Measurements from ENCODE around the gene KEL.
"Not testable (repeated sequence)": the region's sequence is repeated elsewhere in the genome, so short reads cannot be mapped to it uniquely, and the experiment has no call there.

Gene KEL

GRCh38 chr7:142961973-142962926, at the start of gene KEL:
Gene KEL, minus strand, starts transcription at chr7:142962363. Its CDS starts 157 bp downstream, at chr7:142962206.
- DNase-seq: no peak

GRCh38 chr7:143008007-143008901, 46.1 kb upstream of the KEL start:
- peak; percentile 55 for DNase-seq

- DNase-seq: no peak
These were observed 43.6 kb upstream of the KEL start for GRCh38 chr7:143005632-143006260.

GRCh38 chr7:143003393-143004051, 41.4 kb upstream of the KEL start:
- DNase-seq: peak; percentile 41

GRCh38 chr7:143002898-143003297, 40.7 kb upstream of the KEL start:
- DNase-seq: no peak

- DNase-seq: peak; percentile 15
These were observed 39.9 kb upstream of the KEL start for GRCh38 chr7:143002106-143002505.

- DNase-seq: no peak
These were observed 38.5 kb upstream of the KEL start for GRCh38 chr7:143000648-143001047.

GRCh38 chr7:142999793-143000192, 37.6 kb upstream of the KEL start:
- DNase-seq: no peak

- DNase-seq: no peak
These were observed 36.8 kb upstream of the KEL start for GRCh38 chr7:142998966-142999365.

GRCh38 chr7:142997456-142997989, 35.4 kb upstream of the KEL start:
- DNase-seq: no peak

- no peak for DNase-seq
These were observed 30.3 kb upstream of the KEL start for GRCh38 chr7:142992427-142992826.

- DNase-seq: no peak
These were observed 22.1 kb upstream of the KEL start for GRCh38 chr7:142984297-142984696.

GRCh38 chr7:142983825-142984224, 21.7 kb upstream of the KEL start:
- DNase-seq: no peak

GRCh38 chr7:142978402-142978801, 16.2 kb upstream of the KEL start:
- not testable (repeated sequence) for DNase-seq

GRCh38 chr7:142974626-142975025, 12.5 kb upstream of the KEL start:
- DNase-seq: no peak

GRCh38 chr7:142969183-142969582, 7.0 kb upstream of the KEL start:
- DNase-seq: no peak

GRCh38 chr7:142968229-142968628, 6.1 kb upstream of the KEL start:
- DNase-seq: no peak

GRCh38 chr7:142964502-142965246, 2.5 kb upstream of the KEL start:
- peak; percentile 3 for DNase-seq

- DNase-seq: no peak
These were observed 1.8 kb upstream of the KEL start for GRCh38 chr7:142963993-142964392.

- DNase-seq: no peak
These were observed 828 bp upstream of the KEL start for GRCh38 chr7:142962991-142963390.

GRCh38 chr7:142961595-142961972, 579 bp downstream of the KEL start:
- DNase-seq: no peak
